Left colon (tissue), 2 donors: ENCODE data around the gene RNPEPL1. TPM values are rescaled to one million over a fixed set of nuclear protein-coding genes. Genes with fewer than 3 reads are reported as not detected.

ENCODE experiments used
- ATAC-seq: fragments of 200-7000 bp; cut with Tn5 transposase; one replicate; pipeline ENCODE4 v1.9.1; 2020; ENCODE audit warnings: mild to moderate bottlenecking, moderate library complexity
- DNase-seq, 2 donors: peaks; one replicate each; pipeline ENCODE4 v3.0.0-alpha.2; 2020
- intact Hi-C, 2 donors: fragments of 100-400 bp; cut with DNase I in 1 of 2; cut with micrococcal nuclease in 1 of 2; formaldehyde crosslinking; loops; one replicate each; pipeline versions ENCODE4 v1.11.2 to v1.14.0; 2022; cut with DNase I, micrococcal nuclease
- total RNA-seq, 2 donors: library from RNA; stranded (reverse); fragmentation: NEBNext Ultra II Directional; extraction: Animal tissue kit (Norgen Biotek cat#: 25700); gene quantifications; one replicate each; pipeline ENCODE4 v1.2.1, GENCODE V29; 2021
- donor health status: DM: no; HTN: no; CAD: no.
- donor health status: DM: yes; HTN: yes; CAD: no.

The RNPEPL1 gene
- total RNA-seq, 2 donors from 2014 or later: 91.4 to 107 TPM

- DNase-seq: peak; percentile 99
- intact Hi-C loops: no loop called here
- ATAC-seq: peak; percentile 93
These were observed 18.1 kb downstream of the RNPEPL1 start, which contains the start of gene CAPN10 for GRCh38 chr2:240586198-240586918. Gene CAPN10, plus strand, starts transcription at chr2:240586734. Its CDS starts 178 bp downstream, at chr2:240586912.

GRCh38 chr2:240586919-240587800 is 18.9 kb downstream of the RNPEPL1 start:
- ATAC-seq (peak; percentile 43), DNase-seq (peak; percentile 59 to 70)

GRCh38 chr2:240588006-240588655 is 19.8 kb downstream of the RNPEPL1 start:
- intact Hi-C loops: no loop called here
- no peak for ATAC-seq
- no peak for DNase-seq

More at GRCh38 chr2:240586919-240587800, 18.9 kb downstream of the RNPEPL1 start:
- intact Hi-C loops: no loop called here

GRCh38 chr2:240588669-240589068 is 20.4 kb downstream of the RNPEPL1 start:
- intact Hi-C loops: no loop called here
- ATAC-seq (no peak), DNase-seq (no peak)

- DNase-seq (no peak), ATAC-seq (no peak)
- intact Hi-C loops: no loop called here
These were observed 21.1 kb downstream of the RNPEPL1 start for GRCh38 chr2:240589375-240589774.

GRCh38 chr2:240589850-240590525 is 21.7 kb downstream of the RNPEPL1 start:
- intact Hi-C loops: no loop called here
- DNase-seq (no peak), ATAC-seq (no peak)

GRCh38 chr2:240590681-240591111 is 22.4 kb downstream of the RNPEPL1 start:
- DNase-seq (no peak), ATAC-seq (no peak)
- intact Hi-C loops: no loop called here

- no peak for ATAC-seq
- intact Hi-C loops: no loop called here
- no peak for DNase-seq
These were observed 22.9 kb downstream of the RNPEPL1 start for GRCh38 chr2:240591226-240591625.

GRCh38 chr2:240591784-240592183 is 23.5 kb downstream of the RNPEPL1 start:
- ATAC-seq (no peak), DNase-seq (no peak)
- intact Hi-C loops: no loop called here

- DNase-seq (no peak), ATAC-seq (no peak)
- intact Hi-C loops: no loop called here
These were observed 24.9 kb downstream of the RNPEPL1 start for GRCh38 chr2:240593026-240593702.

GRCh38 chr2:240593703-240594451 is 25.6 kb downstream of the RNPEPL1 start:
- ATAC-seq (no peak), DNase-seq (peak; percentile 2 to 17)
- intact Hi-C loops: no loop called here

- ATAC-seq (no peak), DNase-seq (peak; percentile 3 to 14)
- intact Hi-C loops: no loop called here
These were observed 26.5 kb downstream of the RNPEPL1 start for GRCh38 chr2:240594511-240595380.

GRCh38 chr2:240595381-240596079 is 27.2 kb downstream of the RNPEPL1 start:
- ATAC-seq: peak; percentile 57
- DNase-seq: peak; percentile 23 to 41
- intact Hi-C loops: no loop called here

- no peak for ATAC-seq
- no peak for DNase-seq
These were observed 27.8 kb downstream of the RNPEPL1 start for GRCh38 chr2:240596080-240596460.

GRCh38 chr2:240596491-240596931 is 28.2 kb downstream of the RNPEPL1 start:
- ATAC-seq (no peak), DNase-seq (peak in 1 of 2 donors; percentile 41)
- intact Hi-C loops: no loop called here

More at GRCh38 chr2:240596080-240596460, 27.8 kb downstream of the RNPEPL1 start:
- intact Hi-C loops: no loop called here

GRCh38 chr2:240597054-240597418 is 28.8 kb downstream of the RNPEPL1 start:
- intact Hi-C loops: no loop called here
- ATAC-seq (no peak), DNase-seq (peak in 1 of 2 donors; percentile 19)
